AG09309 (cell line): ENCODE results near the gene CPEB3.

Experiments used
- DNase-seq: peaks from one replicate; pipeline ENCODE4 v3.0.0-alpha.2; 2010; ENCODE audit warnings: low read depth
- H3K4me3 ChIP-seq: 2 replicates; pipeline ENCODE4 v1.5.1; 2011; ENCODE audit warnings: mild to moderate bottlenecking, low read depth, low read length, moderate library complexity; ENCODE audit not compliant: control insufficient read depth
- CTCF ChIP-seq: IDR thresholded peaks from 2 replicates; pipeline ENCODE4 v1.5.1; 2011; ENCODE audit warnings: mild to moderate bottlenecking, low read depth, low read length, inconsistent platforms; ENCODE audit not compliant: insufficient read depth, control insufficient read depth; ENCODE audit errors: missing control alignments

The CPEB3 gene

GRCh38 chr10:92242910-92243671 lies 47.8 kb downstream of the CPEB3 start:
- no peak for TF ChIP-seq CTCF
- H3K4me3 ChIP-seq: no peak overlapping the region; the same call in none of the 2 replicates

GRCh38 chr10:92242380-92242779 lies 48.5 kb downstream of the CPEB3 start:
- H3K4me3 ChIP-seq: no peak overlapping the region
- TF ChIP-seq CTCF: no peak
- DNase-seq: no peak

More at GRCh38 chr10:92242910-92243671, 47.8 kb downstream of the CPEB3 start:
- DNase-seq: no peak

GRCh38 chr10:92241501-92241900 lies 49.4 kb downstream of the CPEB3 start:
- DNase-seq: no peak
- no peak overlapping the region for H3K4me3 ChIP-seq
- no peak for TF ChIP-seq CTCF

- TF ChIP-seq CTCF: no peak
- peak overlapping the region; percentile 59 for H3K4me3 ChIP-seq
- DNase-seq: no peak
These were observed 49.7 kb downstream of the CPEB3 start for GRCh38 chr10:92241158-92241500.

- DNase-seq: peak; percentile 27
- H3K4me3 ChIP-seq: peak overlapping the region; percentile 59
- no peak for TF ChIP-seq CTCF
These were observed 50.4 kb downstream of the CPEB3 start for GRCh38 chr10:92240289-92241157.

- no peak for TF ChIP-seq CTCF
- DNase-seq: no peak
- H3K4me3 ChIP-seq: peak overlapping the region; percentile 59
These were observed 51.1 kb downstream of the CPEB3 start for GRCh38 chr10:92239600-92240288.
